Colonic mucosa (tissue), 4 donors: ENCODE results near the gene GPR137. TPM values are rescaled to one million over a fixed set of nuclear protein-coding genes. Genes with fewer than 3 reads are reported as not detected.

ENCODE experiments used
- DNase-seq: peaks from one replicate; pipeline ENCODE4 v3.0.0-alpha.2; 2020
- H3K27ac ChIP-seq: fragments of 200-600 bp; one replicate; pipeline ENCODE4 v1.8.0; 2021
- H3K27me3 ChIP-seq: fragments of 200-600 bp; one replicate; pipeline ENCODE4 v1.8.0; 2021
- H3K36me3 ChIP-seq: fragments of 200-600 bp; one replicate; pipeline ENCODE4 v1.8.0; 2021
- H3K4me1 ChIP-seq: fragments of 200-600 bp; one replicate; pipeline ENCODE4 v1.8.0; 2021; ENCODE audit warnings: mild to moderate bottlenecking
- H3K4me3 ChIP-seq: fragments of 200-600 bp; one replicate; pipeline ENCODE4 v1.8.0; 2021
- H3K9ac ChIP-seq, 2 donors: one replicate each; pipeline ENCODE4 v1.7.0; 2013; ENCODE audit warnings: control low read depth in 2 of 2, low read depth in 2 of 2, low read length in 2 of 2
- H3K9me3 ChIP-seq: fragments of 200-600 bp; one replicate; pipeline ENCODE4 v1.8.0; 2021
- CTCF ChIP-seq: fragments of 200-600 bp; IDR thresholded peaks from one replicate; pipeline ENCODE4 v1.8.0; 2022; ENCODE audit warnings: antibody characterized with exemption, mild to moderate bottlenecking
- intact Hi-C: fragments of 100-400 bp; cut with DNase I; formaldehyde crosslinking; loops from one replicate; pipeline ENCODE4 v1.14.1; 2022
- total RNA-seq, 2 donors: library from RNA; stranded (reverse); fragmentation: NEBNext Ultra II Directional in 1 of 2; extraction: Animal tissue kit (Norgen Biotek cat#: 25700) in 1 of 2; gene quantifications; one replicate each; pipeline ENCODE4 v1.2.1, GENCODE V29; 2021
- donor health status: healthy.
- donor health status: DM: no; HTN: no; CAD: no.
- donor health status: DM: no; HTN: no; CAD: no.

The GPR137 gene
- total RNA-seq, 2 donors from 2014 or later, result 36.0 to 58.8 TPM

- DNase-seq, result no peak
- Histone ChIP-seq H3K36me3 (peaks cover 5% of the 10 kb centered on the region), H3K9ac (peak within 1 kb of the TSS; percentile 89 to 91), H3K27me3 (no peaks in the 10 kb centered on the region), H3K4me3 (peak within 1 kb of the TSS; percentile 97), H3K9me3 (no peaks in the 10 kb centered on the region), H3K4me1 (peaks cover 9% of the 10 kb centered on the region), H3K27ac (peak within 1 kb of the TSS; percentile 80)
- intact Hi-C loops, result no loop called here
- TF ChIP-seq CTCF, result peak; percentile 59
These were observed 34.5 kb upstream of the GPR137 start, which contains the start of gene PLCB3 for GRCh38 chr11:64251016-64251752. Gene PLCB3 (plus strand): TSS chr11:64251530. CDS start chr11:64251650, 120 bp downstream.

- peaks cover 9% of the 10 kb centered on the region for H3K4me1 ChIP-seq
- no peak for DNase-seq
- peak overlapping the region; percentile 97 for H3K4me3 ChIP-seq
- intact Hi-C loops, result no loop called here
- no peak for TF ChIP-seq CTCF
- peak overlapping the region; percentile 80 for H3K27ac ChIP-seq
- H3K36me3 ChIP-seq, result peaks cover 5% of the 10 kb centered on the region
- no peaks in the 10 kb centered on the region for H3K9me3 ChIP-seq
- no peaks in the 10 kb centered on the region for H3K27me3 ChIP-seq
- peak overlapping the region; percentile 89 to 91 for H3K9ac ChIP-seq
These were observed 34.0 kb upstream of the GPR137 start for GRCh38 chr11:64251753-64252002.

GRCh38 chr11:64252003-64252872 is 33.4 kb upstream of the GPR137 start:
- TF ChIP-seq CTCF, result no peak
- no peaks in the 10 kb centered on the region for H3K27me3 ChIP-seq
- H3K4me1 ChIP-seq, result peaks cover 9% of the 10 kb centered on the region
- H3K36me3 ChIP-seq, result peaks cover 5% of the 10 kb centered on the region
- intact Hi-C loops, result no loop called here
- H3K9ac ChIP-seq, result peak overlapping the region; percentile 89 to 91
- no peaks in the 10 kb centered on the region for H3K9me3 ChIP-seq
- H3K27ac ChIP-seq, result peak overlapping the region; percentile 80
- peak overlapping the region; percentile 97 for H3K4me3 ChIP-seq
- peak; percentile 92 for DNase-seq

- intact Hi-C loops, result no loop called here
- Histone ChIP-seq H3K36me3 (peaks cover 5% of the 10 kb centered on the region), H3K27me3 (no peaks in the 10 kb centered on the region), H3K9me3 (no peaks in the 10 kb centered on the region), H3K4me1 (peaks cover 9% of the 10 kb centered on the region), H3K27ac (peak overlapping the region; percentile 80), H3K9ac (peak overlapping the region; percentile 8 to 89), H3K4me3 (peak overlapping the region; percentile 97)
- no peak for TF ChIP-seq CTCF
- no peak for DNase-seq
These were observed 32.6 kb upstream of the GPR137 start for GRCh38 chr11:64253043-64253442.

GRCh38 chr11:64253481-64253880 is 32.2 kb upstream of the GPR137 start:
- no peaks in the 10 kb centered on the region for H3K9me3 ChIP-seq
- intact Hi-C loops, result no loop called here
- peaks cover 5% of the 10 kb centered on the region for H3K36me3 ChIP-seq
- H3K27ac ChIP-seq, result no peak overlapping the region
- H3K4me3 ChIP-seq, result no peak overlapping the region
- DNase-seq, result no peak
- H3K27me3 ChIP-seq, result no peaks in the 10 kb centered on the region
- peaks cover 9% of the 10 kb centered on the region for H3K4me1 ChIP-seq
- no peak for TF ChIP-seq CTCF
- H3K9ac ChIP-seq, result peak overlapping the region in 1 of 2 donors; percentile 14
